Gastrocnemius medialis (tissue), 4 donors: Measurements from ENCODE around the gene MRGPRG. TPM values are rescaled to one million over a fixed set of nuclear protein-coding genes. Genes with fewer than 3 reads are reported as not detected.

ENCODE experiments used
- ATAC-seq, 2 donors: fragments of 150-250 bp; one replicate each; pipeline ENCODE4 v1.9.1; 2016
- DNase-seq, 2 donors: peaks; one replicate each; pipeline ENCODE4 v3.0.0-alpha.2; 2019
- H3K27ac ChIP-seq, 4 donors: fragments of 200-600 bp; sonication (generic); 1 replicate in 1 of 4; 2 replicates in 3 of 4; pipeline ENCODE4 v1.5.1; 2016 to 2018; ENCODE audit warnings: mild to moderate bottlenecking in 2 of 4, moderate library complexity in 1 of 4
- H3K27me3 ChIP-seq, 3 donors: fragments of 200-600 bp; sonication (generic) in 2 of 3; 1 replicate in 1 of 3; 2 replicates in 2 of 3; pipeline versions ENCODE4 v1.5.1 to v1.6.0; 2016 to 2019; ENCODE audit warnings: mild to moderate bottlenecking in 1 of 3, moderate library complexity in 1 of 3
- H3K36me3 ChIP-seq, 2 donors: fragments of 200-600 bp; sonication (generic) in 1 of 2; one replicate each; pipeline ENCODE4 v1.5.1; 2017 to 2018
- H3K4me1 ChIP-seq, 2 donors: fragments of 200-600 bp; sonication (generic) in 1 of 2; one replicate each; pipeline ENCODE4 v1.5.1; 2016 to 2017; ENCODE audit warnings: mild to moderate bottlenecking in 2 of 2
- H3K4me3 ChIP-seq, 4 donors: fragments of 200-600 bp; sonication (generic) in 3 of 4; 1 replicate in 1 of 4; 2 replicates in 3 of 4; pipeline ENCODE4 v1.5.1; 2016 to 2019; ENCODE audit warnings: mild to moderate bottlenecking in 2 of 4
- H3K9me3 ChIP-seq, 3 donors: fragments of 200-600 bp; sonication (generic) in 2 of 3; 1 replicate in 1 of 3; 2 replicates in 2 of 3; pipeline ENCODE4 v1.5.1; 2016 to 2019
- POLR2A ChIP-seq, 2 donors: fragments of 450-650 bp; IDR thresholded peaks; one replicate each; pipeline ENCODE4 v1.6.1; 2017; ENCODE audit warnings: antibody characterized with exemption in 2 of 2, mild to moderate bottlenecking in 2 of 2, moderate library complexity in 2 of 2
- in situ Hi-C, 4 donors: fragments of 200-750 bp; cut with MboI; loops; one replicate each; pipeline versions ENCODE4 v1.15.0 to v1.8.0; 2017; ENCODE audit warnings: low sequenced_read_pairs in 4 of 4
- intact Hi-C: fragments of 100-400 bp; cut with DNase I; formaldehyde crosslinking; loops from one replicate; pipeline ENCODE4 v1.15.1; 2023; ENCODE audit warnings: low total_unique reads
- total RNA-seq, 4 donors: library from RNA; depleted of rRNA; stranded (reverse); fragments of >200 nt; gene quantifications; one replicate each; pipeline versions ENCODE4 v1.1.0 to v1.2.3, GENCODE V29; 2016
- TF ChIP-seq, protein P1 (sequence below), 5 experiments: fragments of 450-650 bp in 3 of 5; fragments of 200-600 bp in 2 of 5; sonication (generic) in 2 of 5; IDR thresholded peaks in 4 of 5; conservative IDR thresholded peaks in 1 of 5; 1 replicate in 4 of 5; 2 replicates in 1 of 5; pipeline ENCODE4 v1.5.1; 2016 to 2019; ENCODE audit warnings: antibody characterized with exemption in 5 of 5, mild to moderate bottlenecking in 3 of 5, moderate library complexity in 3 of 5

Gene MRGPRG
- total RNA-seq, 4 donors from 2014 or later: not detected

DNA sequence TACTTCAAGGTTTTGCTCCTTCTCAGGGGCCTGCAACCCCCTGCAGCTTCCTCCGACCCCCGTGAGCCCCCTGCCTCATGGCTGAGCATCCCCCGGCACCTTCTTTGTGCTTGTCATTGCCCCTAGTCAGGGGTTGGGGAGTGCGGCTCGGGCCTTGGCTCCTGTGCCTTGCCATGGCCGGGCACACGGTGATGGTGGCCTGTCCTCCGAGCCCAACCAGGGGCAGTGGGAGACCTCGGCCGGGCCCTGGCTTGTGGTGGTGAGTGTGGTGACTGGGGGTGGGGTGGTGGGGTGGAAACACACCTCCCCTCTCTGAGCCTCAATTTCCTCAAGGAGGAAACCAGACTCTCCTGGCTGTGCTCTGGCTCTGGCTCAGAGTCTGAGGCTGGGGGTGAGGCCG is 1.5 kb upstream of the MRGPRG start:
- DNase-seq (no peak), ATAC-seq (no peak)
- in situ Hi-C loops: no loop called here
- H3K4me3 ChIP-seq: no peak overlapping the region
- peaks cover 21 to 52% (median 31%) of the 10 kb centered on the region in 3 donors for H3K27me3 ChIP-seq
- intact Hi-C loops: no loop called here
- no peaks in the 10 kb centered on the region for H3K4me1 ChIP-seq
- H3K27ac ChIP-seq: no peak overlapping the region
- no peak for TF ChIP-seq POLR2A (IDR thresholded peaks at IDR 0.05)
- no peaks in the 10 kb centered on the region for H3K9me3 ChIP-seq
- H3K36me3 ChIP-seq: no peaks in the 10 kb centered on the region

DNA sequence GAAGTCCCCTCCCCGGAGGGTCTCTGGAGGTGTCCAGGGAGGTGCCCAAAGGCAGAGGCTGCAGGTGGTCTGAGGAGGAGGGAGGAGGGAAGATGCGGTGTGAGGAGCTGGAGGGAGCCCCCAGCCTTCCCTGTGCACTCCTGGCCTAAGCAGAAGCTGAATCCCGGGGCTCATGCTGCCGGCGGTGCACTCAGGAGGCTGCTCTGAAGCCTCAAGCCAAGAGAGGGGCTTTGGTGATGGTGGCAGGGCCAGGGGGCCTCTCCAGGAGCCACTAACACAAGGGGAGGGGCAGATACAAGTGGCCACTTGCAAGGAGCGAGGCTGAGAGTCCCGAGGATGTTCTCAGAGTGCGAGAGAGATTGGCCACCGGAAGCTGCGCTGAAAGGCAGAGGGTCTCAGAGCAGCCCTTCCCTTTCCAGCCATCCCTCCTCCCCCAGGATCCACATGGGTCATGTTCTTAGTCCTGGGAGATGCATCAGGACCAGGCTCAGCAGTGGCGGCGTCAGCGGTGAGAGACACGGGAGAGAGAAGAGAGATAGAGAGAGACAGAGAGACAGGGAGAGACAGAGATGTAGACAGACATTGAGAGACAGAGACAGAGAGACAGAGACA is 774 bp upstream of the MRGPRG start:
- no peak overlapping the region for H3K4me3 ChIP-seq
- no peak overlapping the region for H3K27ac ChIP-seq
- no peak for ATAC-seq
- TF ChIP-seq POLR2A (IDR thresholded peaks at IDR 0.05): no peak
- TF ChIP-seq, protein P1, sequence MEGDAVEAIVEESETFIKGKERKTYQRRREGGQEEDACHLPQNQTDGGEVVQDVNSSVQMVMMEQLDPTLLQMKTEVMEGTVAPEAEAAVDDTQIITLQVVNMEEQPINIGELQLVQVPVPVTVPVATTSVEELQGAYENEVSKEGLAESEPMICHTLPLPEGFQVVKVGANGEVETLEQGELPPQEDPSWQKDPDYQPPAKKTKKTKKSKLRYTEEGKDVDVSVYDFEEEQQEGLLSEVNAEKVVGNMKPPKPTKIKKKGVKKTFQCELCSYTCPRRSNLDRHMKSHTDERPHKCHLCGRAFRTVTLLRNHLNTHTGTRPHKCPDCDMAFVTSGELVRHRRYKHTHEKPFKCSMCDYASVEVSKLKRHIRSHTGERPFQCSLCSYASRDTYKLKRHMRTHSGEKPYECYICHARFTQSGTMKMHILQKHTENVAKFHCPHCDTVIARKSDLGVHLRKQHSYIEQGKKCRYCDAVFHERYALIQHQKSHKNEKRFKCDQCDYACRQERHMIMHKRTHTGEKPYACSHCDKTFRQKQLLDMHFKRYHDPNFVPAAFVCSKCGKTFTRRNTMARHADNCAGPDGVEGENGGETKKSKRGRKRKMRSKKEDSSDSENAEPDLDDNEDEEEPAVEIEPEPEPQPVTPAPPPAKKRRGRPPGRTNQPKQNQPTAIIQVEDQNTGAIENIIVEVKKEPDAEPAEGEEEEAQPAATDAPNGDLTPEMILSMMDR (IDR thresholded peaks at IDR 0.05 in 4 of 5, conservative IDR thresholded peaks at IDR 0.05 in 1 of 5): no peak
- H3K27me3 ChIP-seq: peaks cover 21 to 49% (median 27%) of the 10 kb centered on the region in 3 donors
- H3K4me1 ChIP-seq: no peaks in the 10 kb centered on the region
- intact Hi-C loops: loop anchor here (5.0 kb wide), 1 partner anchor 182 kb away; no protein-coding TSS in a partner anchor
- in situ Hi-C loops: loop anchor here in 2 of 4 donors (10.0 kb wide), 1 partner anchor 105 kb away; no protein-coding TSS in a partner anchor
- DNase-seq: no peak
- H3K36me3 ChIP-seq: no peaks in the 10 kb centered on the region
- no peaks in the 10 kb centered on the region for H3K9me3 ChIP-seq

DNA sequence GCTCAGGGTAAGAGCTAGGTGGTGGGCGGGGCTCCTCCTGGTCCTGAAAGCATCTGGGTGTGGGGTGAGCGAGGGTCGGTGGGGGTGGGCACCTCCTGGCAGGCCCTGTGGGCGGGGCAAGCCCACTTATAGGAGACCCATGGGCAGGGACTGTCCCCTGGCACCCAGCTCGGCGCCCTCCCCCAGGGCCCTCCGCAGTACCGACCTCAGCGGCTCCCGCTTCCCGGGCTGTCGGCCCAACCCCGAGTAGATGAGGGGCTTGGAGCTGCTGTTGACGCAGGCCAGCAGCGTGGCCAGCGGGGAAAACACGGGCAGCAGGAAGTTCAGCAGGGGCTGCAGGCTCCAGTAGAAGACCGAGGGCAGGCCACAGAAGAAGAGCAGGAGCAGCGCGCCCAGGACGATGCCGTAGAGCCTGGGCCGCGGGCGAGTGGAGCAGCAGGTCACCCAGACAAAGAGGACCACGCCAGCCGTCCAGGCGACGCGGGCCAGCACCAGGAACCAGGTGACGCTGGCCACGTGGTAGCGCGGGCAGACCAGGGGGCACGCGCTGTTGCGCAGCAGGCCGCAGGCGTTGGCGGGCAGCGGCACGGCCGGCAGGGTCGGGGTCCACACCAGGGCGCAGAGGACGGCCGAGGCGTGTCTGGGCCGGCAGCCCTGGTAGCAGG is 663 bp downstream of the MRGPRG start:
- ATAC-seq: no peak
- H3K27ac ChIP-seq: no peak overlapping the region
- H3K9me3 ChIP-seq: no peaks in the 10 kb centered on the region
- H3K4me1 ChIP-seq: no peaks in the 10 kb centered on the region
- intact Hi-C loops: loop anchor here (1.0 to 5.0 kb wide), 3 partner anchors 47 to 181 kb away; no protein-coding TSS in a partner anchor
- TF ChIP-seq, protein P1 (IDR thresholded peaks at IDR 0.05 in 4 of 5, conservative IDR thresholded peaks at IDR 0.05 in 1 of 5): no peak
- TF ChIP-seq POLR2A (IDR thresholded peaks at IDR 0.05): no peak
- H3K36me3 ChIP-seq: no peaks in the 10 kb centered on the region
- peaks cover 13 to 41% (median 14%) of the 10 kb centered on the region in 3 donors for H3K27me3 ChIP-seq
- in situ Hi-C loops: loop anchor here in 2 of 4 donors (10.0 kb wide), 1 partner anchor 103 kb away; no protein-coding TSS in a partner anchor
- no peak overlapping the region for H3K4me3 ChIP-seq
- peak in 1 of 2 donors; percentile 7 for DNase-seq

DNA sequence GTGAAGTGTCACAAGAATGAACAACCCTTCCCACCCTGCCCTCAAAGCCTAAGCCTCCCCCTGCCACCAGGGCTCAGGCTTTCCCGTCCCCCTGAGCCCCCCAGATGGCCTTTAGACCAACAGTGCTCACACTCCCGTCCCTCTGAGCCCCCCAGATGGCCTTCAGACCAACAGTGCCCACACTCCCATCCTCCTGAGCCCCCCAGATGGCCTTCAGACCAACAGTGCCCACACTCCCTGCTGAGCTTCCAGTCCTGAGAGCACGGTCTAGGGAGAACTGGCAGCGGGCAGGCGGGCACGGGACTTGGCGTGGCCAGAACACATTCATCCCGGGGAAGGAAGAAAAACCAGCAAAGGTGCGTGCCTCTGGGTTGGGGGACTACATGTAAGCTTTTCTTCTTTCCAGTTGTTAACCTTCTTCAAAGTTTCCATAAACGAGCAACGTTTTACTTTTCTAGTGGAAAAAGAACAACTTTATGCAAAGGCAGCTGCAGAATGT is 2.5 kb downstream of the MRGPRG start:
- Histone ChIP-seq H3K27me3 (peaks cover 8 to 28% (median 14%) of the 10 kb centered on the region in 3 donors), H3K27ac (no peak overlapping the region), H3K4me1 (no peaks in the 10 kb centered on the region), H3K36me3 (no peaks in the 10 kb centered on the region), H3K9me3 (peaks cover 0 to under 1% (median 0%) of the 10 kb centered on the region in 3 donors), H3K4me3 (no peak overlapping the region)
- intact Hi-C loops: loop anchor here (2.0 to 5.0 kb wide), 2 partner anchors 45 to 179 kb away; no protein-coding TSS in a partner anchor
- peak in 1 of 2 donors; percentile 5 for DNase-seq
- ATAC-seq: no peak
- no peak for TF ChIP-seq POLR2A (IDR thresholded peaks at IDR 0.05)
- TF ChIP-seq, protein P1 (IDR thresholded peaks at IDR 0.05 in 4 of 5, conservative IDR thresholded peaks at IDR 0.05 in 1 of 5): no peak
- in situ Hi-C loops: loop anchor here in 2 of 4 donors (10.0 kb wide), 1 partner anchor 101 kb away; no protein-coding TSS in a partner anchor
